H54 (cell line): Measurements from ENCODE around the gene GIT1.

Source experiments
- DNase-seq: peaks from one replicate; pipeline ENCODE4 v3.0.0; 2011; ENCODE audit warnings: low spot score, mixed read lengths; ENCODE audit not compliant: insufficient read length
- FAIRE-seq: peaks from 3 replicates; lab custom pipeline; 2011; peaks lifted over from hg19 to GRCh38; lab: Jason Lieb, UNC
- POLR2A ChIP-seq: IDR thresholded peaks from 2 replicates; pipeline ENCODE4 v1.6.1; 2011; ENCODE audit warnings: low read depth, mild to moderate bottlenecking, low read length

Gene GIT1

DNA sequence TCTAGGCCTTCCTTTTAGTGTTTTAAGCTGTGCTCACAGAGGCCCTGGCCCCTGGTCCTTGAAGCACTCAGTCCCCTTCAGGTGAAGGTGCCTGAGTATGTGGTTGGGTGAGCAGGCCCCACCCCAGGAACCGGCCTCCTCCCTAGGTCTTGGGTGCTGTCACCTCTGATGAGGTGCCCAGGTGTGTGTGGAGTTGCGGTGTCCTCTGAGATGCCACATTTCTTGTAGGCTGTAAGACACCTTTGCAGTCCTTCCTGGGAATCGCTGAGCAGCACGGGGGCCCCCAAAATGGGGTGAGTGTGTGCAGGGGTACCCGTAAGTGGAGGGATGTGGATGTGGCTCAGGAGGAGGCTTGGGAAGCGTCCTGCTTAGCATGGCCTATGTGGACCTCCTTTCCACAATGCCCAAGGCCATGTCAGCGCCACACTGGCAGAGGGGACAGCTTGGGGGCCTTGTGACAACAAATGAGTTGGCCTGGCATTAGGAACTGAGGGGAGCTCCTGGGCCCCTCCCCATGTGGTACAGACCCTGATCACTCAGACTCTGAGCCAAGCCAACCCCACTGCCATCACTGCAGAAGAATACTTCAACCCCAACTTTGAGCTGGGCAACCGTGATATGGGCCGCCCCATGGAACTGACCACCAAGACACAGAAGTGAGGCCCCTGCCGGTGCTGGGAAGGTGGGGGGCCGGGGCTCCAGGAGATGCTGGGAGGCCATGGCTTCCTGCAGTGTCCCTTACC, 22.1 kb upstream of the GIT1 start:
- FAIRE-seq = no peak
- DNase-seq = no peak
- TF ChIP-seq POLR2A = no peak

DNA sequence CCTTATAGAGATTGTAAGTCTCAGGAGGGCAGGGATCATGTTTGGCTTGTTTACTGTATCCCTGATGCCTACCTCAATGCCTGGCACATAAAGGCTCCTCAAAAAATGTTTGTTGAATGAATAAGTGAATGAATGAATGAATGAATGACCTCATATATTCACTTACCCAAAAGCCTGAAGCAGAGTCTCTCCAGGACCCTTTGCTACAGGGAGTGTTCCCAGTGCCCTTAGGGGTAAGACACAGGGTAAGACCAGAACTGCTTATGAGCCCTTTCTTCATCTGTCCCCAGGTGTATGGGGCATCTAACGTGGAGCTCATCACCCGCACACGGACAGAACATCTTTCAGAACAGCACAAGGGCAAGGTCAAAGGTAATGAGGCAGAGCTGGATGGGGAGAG, 20.9 kb upstream of the GIT1 start:
- TF ChIP-seq POLR2A = no peak
- FAIRE-seq (no peak), DNase-seq (no peak)

DNA sequence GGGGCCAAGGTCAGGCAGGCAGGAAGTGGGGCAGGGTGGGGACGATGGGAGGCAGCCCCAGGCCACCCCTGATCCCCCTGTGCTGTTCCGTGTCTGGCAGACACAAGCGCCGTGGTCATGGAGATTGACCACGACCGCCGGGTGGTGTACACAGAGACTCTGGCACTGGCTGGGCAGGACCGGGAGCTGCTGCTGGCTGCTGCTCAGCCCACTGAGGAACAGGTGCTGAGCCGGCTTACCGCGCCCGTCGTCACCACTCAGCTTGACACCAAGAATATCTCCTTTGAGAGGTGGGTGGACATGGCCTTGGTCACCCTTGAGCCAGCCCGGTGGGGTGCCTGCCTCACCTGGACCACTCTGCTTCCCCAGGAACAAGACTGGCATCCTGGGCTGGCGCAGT, 19.5 kb upstream of the GIT1 start:
- DNase-seq (no peak), FAIRE-seq (no peak)
- TF ChIP-seq POLR2A = no peak

DNA sequence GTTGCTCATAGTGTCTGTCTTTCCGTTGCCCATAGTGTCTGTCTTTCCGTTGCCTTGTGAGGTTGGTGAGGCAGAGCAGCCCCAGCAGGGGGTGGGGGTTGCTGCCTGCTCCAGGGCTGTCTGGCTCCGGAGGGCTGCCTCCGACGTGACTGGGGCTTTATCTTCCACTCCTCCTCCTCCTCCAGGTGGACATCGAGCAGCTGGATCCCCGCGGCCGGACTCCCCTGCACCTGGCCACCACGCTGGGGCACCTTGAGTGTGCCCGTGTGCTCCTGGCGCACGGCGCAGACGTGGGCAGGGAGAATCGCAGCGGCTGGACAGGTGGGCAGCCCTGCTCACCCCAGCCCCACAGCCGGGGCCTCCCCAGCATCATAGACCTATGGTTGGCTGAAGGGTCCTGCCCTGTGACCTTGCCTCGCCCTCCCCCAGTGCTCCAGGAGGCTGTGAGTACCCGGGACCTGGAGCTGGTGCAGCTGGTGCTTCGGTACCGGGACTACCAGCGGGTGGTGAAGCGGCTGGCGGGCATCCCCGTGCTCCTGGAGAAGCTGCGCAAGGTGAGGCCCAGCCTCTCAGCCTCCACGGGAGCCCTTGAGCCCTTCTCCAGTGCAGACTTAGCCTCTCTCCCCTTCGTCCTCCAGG, 18.2 kb upstream of the GIT1 start:
- DNase-seq (no peak), FAIRE-seq (no peak)
- no peak for TF ChIP-seq POLR2A

DNA sequence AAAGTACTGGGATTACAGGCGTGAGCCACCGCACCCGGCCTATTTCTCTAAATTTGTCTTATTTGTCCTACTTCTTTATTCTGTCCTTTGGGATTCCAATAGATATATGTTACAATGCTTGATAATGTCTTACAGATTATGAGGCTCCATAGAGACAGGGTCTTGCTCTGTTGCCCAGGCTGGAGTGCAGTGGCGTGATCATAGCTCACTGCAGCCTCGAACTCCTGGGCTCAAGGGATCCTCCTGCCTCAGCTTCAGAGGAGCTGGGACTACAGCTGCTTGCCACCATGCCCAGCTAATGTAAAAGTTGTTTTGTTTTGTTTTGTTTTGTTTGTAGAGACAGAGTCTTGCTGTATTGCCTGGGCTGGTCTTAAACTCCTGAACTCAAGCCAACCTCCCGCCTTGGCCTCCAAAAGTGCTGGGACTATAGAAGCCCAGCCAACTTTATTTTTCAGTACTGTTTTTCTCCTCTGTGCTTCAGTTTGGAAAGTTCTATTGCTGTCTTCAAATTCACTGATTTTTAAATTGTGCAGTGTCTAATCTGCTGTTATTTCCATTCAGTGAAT, 13.7 kb upstream of the GIT1 start:
- DNase-seq (no peak), FAIRE-seq (no peak)
- TF ChIP-seq POLR2A = no peak

DNA sequence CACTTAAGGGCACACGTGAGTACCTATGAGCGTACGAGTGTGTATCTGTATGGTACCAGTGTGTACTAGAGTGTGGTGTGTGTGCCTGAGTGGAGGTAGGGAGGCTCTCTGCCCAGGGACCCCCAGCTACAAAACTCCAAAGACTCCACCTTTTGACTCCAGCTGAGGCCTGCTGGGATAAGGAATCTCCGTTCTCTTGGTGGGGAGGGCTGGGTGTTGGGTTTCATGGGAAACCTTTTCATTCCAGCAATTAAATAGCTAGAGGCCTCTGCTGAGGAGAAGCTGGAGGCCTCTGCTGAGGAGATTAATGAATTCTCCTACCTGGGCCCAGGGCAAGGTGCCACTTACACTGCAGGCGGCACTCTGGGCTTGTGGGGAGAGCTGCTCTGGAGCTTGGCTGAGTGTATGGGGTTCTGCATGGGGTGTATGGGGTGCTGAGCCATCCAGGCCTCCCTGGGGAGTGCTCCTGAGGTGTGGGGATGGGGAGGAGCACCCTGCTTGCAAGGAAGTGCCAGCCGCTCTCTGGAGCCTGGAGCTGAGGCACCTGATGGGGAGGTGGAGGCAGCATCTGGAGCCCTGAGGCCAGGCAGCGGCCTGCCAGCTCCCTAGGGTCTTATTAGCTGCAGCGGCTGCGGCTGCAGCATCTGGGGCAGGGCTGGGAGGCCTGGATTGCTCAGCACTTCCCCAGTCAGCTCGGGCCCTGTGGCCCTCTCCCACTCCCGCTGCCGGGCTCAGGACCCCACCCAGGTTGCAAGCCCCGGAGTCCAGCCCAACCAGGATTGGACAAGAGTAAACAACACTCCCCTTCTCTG, 8.1 kb upstream of the GIT1 start:
- FAIRE-seq (no peak), DNase-seq (no peak)
- TF ChIP-seq POLR2A = no peak

DNA sequence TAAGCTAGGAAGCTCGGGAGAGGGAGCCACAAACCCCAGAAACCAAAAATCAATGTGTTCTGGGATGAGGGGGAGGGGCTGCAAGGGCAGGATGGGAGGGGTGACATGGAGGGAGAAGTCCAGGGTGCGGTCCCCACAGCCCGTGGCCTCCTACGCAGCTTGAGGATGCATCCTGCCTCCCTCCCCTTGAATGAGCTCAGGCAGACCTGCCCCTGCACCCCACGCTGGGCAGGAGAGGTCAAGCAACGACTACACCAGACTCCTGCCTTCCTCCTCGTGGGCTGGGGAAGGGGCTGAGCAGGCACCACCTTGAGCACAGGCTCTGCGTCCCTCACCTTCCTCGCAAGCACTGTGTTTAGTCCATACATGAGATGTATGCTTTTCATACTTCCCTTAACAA, 7.4 kb upstream of the GIT1 start:
- DNase-seq (no peak), FAIRE-seq (no peak)
- TF ChIP-seq POLR2A = no peak

DNA sequence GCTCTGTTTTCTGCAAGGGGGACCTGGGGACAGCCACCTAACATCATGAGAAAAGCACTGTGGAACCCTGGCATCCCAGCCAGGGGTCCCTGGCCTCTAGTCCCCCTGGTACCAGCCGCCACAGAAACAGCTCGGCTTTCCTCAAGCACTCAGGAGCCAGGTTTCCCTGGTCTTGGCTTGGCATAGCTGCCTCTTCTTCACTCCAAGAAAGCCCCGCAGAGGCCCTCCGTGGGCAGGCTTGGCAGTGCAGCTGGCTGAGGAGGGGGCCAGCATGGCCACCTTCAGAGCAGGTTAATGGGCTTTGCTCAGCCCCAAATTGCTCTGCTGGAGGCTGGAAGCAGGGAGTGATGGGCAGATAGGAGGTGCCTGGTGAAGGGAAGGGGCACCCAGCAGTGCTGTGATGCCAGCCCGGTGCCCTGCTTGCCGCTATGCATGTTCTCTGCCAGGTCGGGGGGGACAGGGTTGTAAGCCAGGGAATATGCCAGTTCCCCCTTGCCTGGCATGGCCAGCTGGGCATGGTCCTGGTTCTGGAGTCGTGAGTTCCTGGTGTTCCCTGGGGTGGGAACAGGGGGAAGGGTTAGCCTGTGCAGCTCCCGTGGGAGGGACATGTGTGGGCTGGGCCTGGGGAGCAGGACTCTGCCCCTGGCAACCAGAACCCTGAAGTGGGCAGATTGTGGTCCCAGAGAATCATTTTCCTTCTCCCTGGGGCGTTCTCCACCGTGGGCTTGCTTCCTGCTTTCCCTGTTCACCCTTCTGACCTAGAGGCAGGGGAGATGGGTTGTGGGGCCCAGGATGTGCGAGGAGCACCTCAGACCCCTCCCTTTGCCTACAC, 6.7 kb upstream of the GIT1 start:
- DNase-seq (no peak), FAIRE-seq (no peak)
- no peak for TF ChIP-seq POLR2A

DNA sequence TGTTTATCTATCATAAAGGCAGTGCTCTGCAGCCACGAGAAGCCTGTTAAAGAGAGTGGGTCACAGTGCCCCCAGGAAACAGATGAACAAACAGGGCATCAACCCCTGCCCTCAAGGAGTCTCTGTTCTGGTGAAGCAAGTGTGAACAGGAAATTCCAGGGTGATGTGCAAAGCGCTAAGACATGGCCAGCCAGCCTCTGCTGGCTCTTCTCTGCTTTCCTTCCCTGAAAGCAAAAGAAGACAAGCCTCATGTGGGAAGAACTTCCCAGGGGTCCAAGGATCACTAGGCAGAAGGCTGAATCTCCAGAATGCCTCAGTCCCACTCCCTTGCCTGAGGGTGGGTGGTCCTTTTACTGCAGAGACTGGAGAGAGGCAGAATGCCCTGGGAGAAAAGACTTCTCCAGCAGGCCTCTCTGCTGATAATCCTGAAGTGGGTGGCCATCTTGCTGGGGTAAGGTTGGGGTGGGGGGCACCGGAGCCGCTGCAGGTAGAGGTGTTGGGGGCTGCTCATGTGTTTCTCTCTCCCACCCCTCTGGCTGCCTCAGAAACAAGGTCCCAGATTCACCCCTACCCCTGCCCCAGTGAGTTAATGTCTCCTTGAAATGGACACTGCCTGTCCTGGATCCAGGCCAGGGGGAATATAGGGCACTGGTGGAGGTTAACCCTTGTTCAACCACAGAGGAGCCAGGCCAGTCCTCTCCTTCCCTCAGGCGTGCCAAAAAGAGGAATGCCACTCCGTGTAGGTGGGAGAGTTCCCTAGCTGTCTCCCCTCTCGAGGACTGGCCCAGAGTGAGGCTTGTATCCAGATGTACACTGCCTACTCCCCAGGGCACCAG, 5.9 kb upstream of the GIT1 start:
- no peak for TF ChIP-seq POLR2A
- DNase-seq (no peak), FAIRE-seq (no peak)

DNA sequence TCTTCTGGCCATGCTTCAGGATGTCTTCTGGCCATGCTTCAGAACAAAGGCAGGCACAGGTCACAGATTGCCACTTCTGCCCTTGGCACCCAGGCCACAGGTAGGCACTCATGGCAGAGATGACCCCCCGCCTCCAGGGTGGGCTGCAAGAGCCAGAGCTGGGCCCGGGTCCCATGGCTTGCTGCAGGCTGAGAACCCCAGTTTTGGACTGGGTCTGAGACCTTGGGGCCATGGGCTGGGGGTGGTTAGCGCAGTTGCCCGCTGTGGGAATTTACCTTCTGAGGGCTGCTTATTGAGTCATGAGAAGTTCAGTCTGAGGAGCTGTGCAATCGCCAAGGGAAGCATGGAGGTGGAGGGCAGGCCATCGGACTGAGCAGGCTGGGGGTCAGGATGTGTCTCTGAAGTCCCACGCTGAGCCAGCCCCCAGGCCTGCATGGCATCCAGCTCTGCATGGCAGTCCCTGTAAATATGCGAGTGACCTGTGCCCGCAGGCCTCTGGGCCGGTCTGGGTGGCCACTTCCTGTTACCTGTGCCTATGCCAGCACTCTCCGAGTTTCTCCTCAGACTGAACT, 5.2 kb upstream of the GIT1 start:
- FAIRE-seq = no peak
- DNase-seq = no peak
- no peak for TF ChIP-seq POLR2A

DNA sequence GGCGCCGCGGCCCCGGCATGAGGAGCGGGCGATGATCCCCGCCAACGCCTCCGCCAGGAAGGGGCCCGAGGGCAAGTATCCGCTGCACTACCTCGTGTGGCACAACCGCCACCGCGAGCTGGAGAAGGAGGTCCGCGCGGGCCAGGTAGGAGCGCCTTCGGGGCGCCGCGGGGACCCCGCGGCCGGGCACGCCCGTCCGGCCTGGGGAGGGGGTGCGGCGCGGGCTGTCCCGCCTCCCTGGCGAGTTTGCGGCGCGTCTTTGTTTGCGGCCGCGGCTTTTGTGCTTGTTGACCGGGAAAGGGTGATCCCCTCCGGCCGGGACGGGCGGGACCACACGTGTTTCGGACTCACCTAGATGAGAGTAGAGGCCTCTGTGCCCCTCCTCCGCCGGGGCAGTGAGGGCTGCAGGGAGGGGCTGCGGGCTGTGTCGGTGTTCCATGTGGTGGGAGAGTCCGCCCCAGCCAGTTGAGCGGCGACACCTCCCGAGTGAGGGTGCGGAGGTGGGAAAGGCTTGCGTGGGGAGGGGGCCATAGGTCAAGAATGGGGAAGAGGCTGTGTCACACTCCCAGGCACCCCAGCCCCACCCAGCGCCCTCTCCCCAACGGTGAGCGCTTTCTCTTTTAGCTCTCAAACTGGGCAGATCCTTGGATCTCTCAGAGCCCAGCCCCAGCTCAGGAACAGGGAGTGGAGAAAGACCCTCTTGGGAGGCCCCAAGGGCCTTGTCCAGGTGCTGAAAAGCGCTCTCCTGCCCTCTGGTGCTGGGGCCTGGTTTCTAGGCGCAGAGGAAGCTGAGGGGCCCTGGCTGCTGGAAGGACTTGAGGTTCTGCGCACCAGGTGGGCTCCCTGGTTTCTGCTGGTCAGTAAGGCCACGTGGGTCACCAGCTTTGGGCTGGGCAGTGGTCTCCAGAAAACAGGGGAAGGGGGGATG, 4.4 kb upstream of the GIT1 start:
- no peak for TF ChIP-seq POLR2A
- no peak for FAIRE-seq
- DNase-seq = no peak
